GM23248 (cell line): Measurements from ENCODE around the gene R3HCC1L. TPM values are rescaled to one million over a fixed set of nuclear protein-coding genes. Genes with fewer than 3 reads are reported as not detected.

ENCODE experiments used
- DNase-seq: peaks from one replicate; pipeline ENCODE4 v3.0.0-alpha.2; 2015
- H2AFZ ChIP-seq: fragments of 200-600 bp; sonication (generic); 2 replicates; pipeline ENCODE4 v1.6.1; 2016; ENCODE audit warnings: antibody characterized with exemption
- H3F3A ChIP-seq: fragments of 200-600 bp; sonication (generic); 2 replicates; pipeline ENCODE4 v1.6.1; 2016; ENCODE audit warnings: mild to moderate bottlenecking, antibody characterized with exemption, mixed run types; ENCODE audit not compliant: insufficient read depth
- H3K27ac ChIP-seq: fragments of 200-600 bp; sonication (generic); 2 replicates; pipeline ENCODE4 v1.5.1; 2016; ENCODE audit warnings: mild to moderate bottlenecking
- H3K27me3 ChIP-seq: fragments of 200-600 bp; sonication (generic); replicated peaks from 2 replicates; pipeline ENCODE4 v1.6.1; 2016; ENCODE audit warnings: mild to moderate bottlenecking; ENCODE audit not compliant: insufficient read depth
- H3K36me3 ChIP-seq: fragments of 200-600 bp; sonication (generic); 2 replicates; pipeline ENCODE4 v1.6.1; 2016; ENCODE audit warnings: low read depth, mild to moderate bottlenecking
- H3K4me1 ChIP-seq: fragments of 200-600 bp; sonication (generic); 2 replicates; pipeline ENCODE4 v1.6.1; 2016; ENCODE audit warnings: mild to moderate bottlenecking; ENCODE audit not compliant: insufficient read depth
- H3K4me2 ChIP-seq: fragments of 200-600 bp; sonication (generic); one replicate; pipeline ENCODE4 v1.6.1; 2016; ENCODE audit warnings: mild to moderate bottlenecking; ENCODE audit not compliant: unreplicated experiment
- H3K4me3 ChIP-seq: fragments of 200-600 bp; sonication (generic); 2 replicates; pipeline ENCODE4 v1.5.1; 2016; ENCODE audit warnings: mild to moderate bottlenecking
- H3K79me2 ChIP-seq: fragments of 200-600 bp; sonication (generic); 2 replicates; pipeline ENCODE4 v1.6.1; 2016; ENCODE audit warnings: mild to moderate bottlenecking; ENCODE audit not compliant: insufficient read depth
- H3K9ac ChIP-seq: fragments of 200-600 bp; sonication (generic); 2 replicates; pipeline ENCODE4 v1.6.1; 2016; ENCODE audit warnings: mild to moderate bottlenecking
- H3K9me2 ChIP-seq: fragments of 200-600 bp; sonication (generic); 2 replicates; pipeline ENCODE4 v1.6.1; 2016; ENCODE audit warnings: mixed run types, mild to moderate bottlenecking, moderate library complexity; ENCODE audit not compliant: insufficient read depth
- H3K9me3 ChIP-seq: fragments of 200-600 bp; sonication (generic); one replicate; pipeline ENCODE4 v1.6.1; 2017; ENCODE audit warnings: low read depth
- H4K20me1 ChIP-seq: fragments of 200-600 bp; sonication (generic); 2 replicates; pipeline ENCODE4 v1.6.0; 2016; ENCODE audit not compliant: insufficient read depth
- EZH2 ChIP-seq: fragments of 200-600 bp; sonication (generic); IDR thresholded peaks from 2 replicates; pipeline ENCODE4 v1.6.1; 2018; ENCODE audit warnings: antibody characterized with exemption, mild to moderate bottlenecking; ENCODE audit not compliant: insufficient read depth, poor library complexity, severe bottlenecking
- EZH2phosphoT487 ChIP-seq: fragments of 200-600 bp; sonication (generic); IDR thresholded peaks from 2 replicates; pipeline ENCODE4 v1.6.1; 2018; ENCODE audit warnings: antibody characterized with exemption, moderate library complexity, mild to moderate bottlenecking, low read depth; ENCODE audit not compliant: insufficient read depth
- WGBS, 2 experiments: methylation state at CpG; one replicate each; pipeline ENCODE4 v1.1.6; 2015 to 2017; ENCODE audit warnings: low lambda C conversion rate in 2 of 2, low coverage in 1 of 2; ENCODE audit errors: missing lambda C conversion rate in 2 of 2; 5-methylcytosine and 5-hydroxymethylcytosine counted together
- in situ Hi-C: fragments of 300-500 bp; cut with MboI; formaldehyde crosslinking; loops from 2 replicates; pipeline ENCODE4 v1.15.0; 2020
- polyA plus RNA-seq: library from polyadenylated mRNA; unstranded; fragments of >200 nt; fragmentation: Nextera tagmentation; extraction: Ambion mirVana; gene quantifications from 2 replicates; pipeline ENCODE4 v1.2.1, GENCODE V29; 2016
- total RNA-seq: library from RNA; depleted of rRNA; stranded (reverse); fragments of >200 nt; shearing (Covaris generic); gene quantifications from 2 replicates; pipeline ENCODE4 v1.2.3, GENCODE V29; 2014

Gene R3HCC1L
- total and polyA plus RNA-seq, 2 experiments from 2014 or later, result 8.2 to 10.2 TPM

DNA sequence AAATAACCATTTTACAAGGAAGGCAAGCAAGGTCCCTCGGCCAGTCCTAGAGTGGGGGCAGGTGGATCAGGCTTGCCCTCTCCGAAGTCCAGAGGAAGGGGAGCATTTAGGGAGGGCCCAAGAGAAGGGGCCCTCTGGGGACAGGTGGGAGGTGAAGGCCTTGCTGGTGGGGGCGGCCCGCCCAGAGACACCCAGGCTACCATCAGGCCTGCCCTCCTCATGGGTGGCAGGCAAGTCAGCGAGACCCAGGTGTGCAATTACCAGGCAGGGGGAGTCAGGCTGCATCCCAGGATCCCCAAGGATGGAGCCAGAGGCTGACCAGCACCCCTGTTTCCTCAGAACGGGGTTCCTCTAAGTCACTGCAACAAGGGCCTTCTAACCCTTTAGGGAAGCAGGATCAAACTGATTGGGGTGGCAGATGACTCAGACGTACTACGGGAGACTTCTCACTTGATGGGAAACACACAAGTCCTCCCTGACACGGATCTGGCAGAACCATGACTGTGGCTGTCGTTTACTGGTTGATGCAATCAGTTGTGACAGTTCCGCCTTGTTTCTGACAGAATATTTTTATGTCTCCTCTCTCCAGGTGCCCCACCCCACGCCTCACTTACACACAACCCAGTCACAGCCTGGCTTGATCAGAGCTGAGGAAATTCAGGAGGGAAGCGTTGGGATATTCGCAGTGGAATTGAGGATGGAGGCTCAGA, 125.3 kb downstream of the R3HCC1L start:
- DNase-seq, result peak; percentile 67
- H2AFZ ChIP-seq, result no peak overlapping the region

DNA sequence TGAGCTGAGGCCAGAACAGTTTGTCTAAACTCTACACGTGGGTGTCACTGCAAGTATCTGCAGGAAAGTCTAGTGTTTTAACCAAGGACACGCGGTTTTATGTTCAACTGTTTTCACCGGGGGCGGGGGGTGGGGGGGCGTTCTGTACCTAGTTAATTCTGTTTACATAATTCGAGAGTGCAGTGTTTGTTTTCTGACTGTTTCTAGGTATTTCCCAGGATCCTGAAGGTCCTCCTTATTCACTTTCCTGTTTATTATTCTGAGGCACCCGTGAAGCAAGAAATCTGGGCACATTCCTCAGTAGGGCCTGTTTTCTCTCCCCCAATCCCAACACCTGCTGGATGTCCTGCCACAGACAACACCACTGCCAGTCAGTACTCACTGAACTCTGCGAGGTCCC, 125.9 kb downstream of the R3HCC1L start:
- Histone ChIP-seq H4K20me1 (no peaks in the 10 kb centered on the region), H3K36me3 (peaks cover 23% of the 10 kb centered on the region; the same call in 1 of the 2 replicates), H2AFZ (no peak overlapping the region), H3F3A (peaks cover 62% of the 10 kb centered on the region), H3K9me3 (no peaks in the 10 kb centered on the region), H3K4me2 (no peak overlapping the region), H3K27ac (peak overlapping the region; percentile 25; the same call in 1 of the 2 replicates), H3K9ac (no peak overlapping the region), H3K79me2 (no peaks in the 10 kb centered on the region), H3K4me3 (no peak overlapping the region), H3K9me2 (no peaks in the 10 kb centered on the region), H3K27me3 (no peaks in the 10 kb centered on the region), H3K4me1 (peaks cover 6% of the 10 kb centered on the region; the same call in 1 of the 2 replicates)
- in situ Hi-C loops, result no loop called here
- WGBS, 2 experiments, result 26 to 30% methylated on average over 7 to 9 of the region's 9 CpGs
- TF ChIP-seq EZH2, result no peak
- TF ChIP-seq EZH2phosphoT487, result no peak
- no peak for DNase-seq

More for the DNA sequence above, 125.3 kb downstream of the R3HCC1L start:
- WGBS, 2 experiments, result 52% methylated on average over 14 of the region's 14 CpGs
- Histone ChIP-seq H3K9ac (no peak overlapping the region), H3K9me2 (no peaks in the 10 kb centered on the region), H3F3A (peaks cover 64% of the 10 kb centered on the region), H3K4me1 (peaks cover 6% of the 10 kb centered on the region; the same call in 1 of the 2 replicates), H3K9me3 (no peaks in the 10 kb centered on the region), H3K79me2 (no peaks in the 10 kb centered on the region), H3K36me3 (peaks cover 26% of the 10 kb centered on the region; the same call in 1 of the 2 replicates), H3K4me2 (no peak overlapping the region), H3K27me3 (no peaks in the 10 kb centered on the region), H4K20me1 (no peaks in the 10 kb centered on the region), H3K27ac (peak overlapping the region; percentile 25; the same call in 1 of the 2 replicates), H3K4me3 (no peak overlapping the region)
- no peak for TF ChIP-seq EZH2phosphoT487
- TF ChIP-seq EZH2, result no peak
- in situ Hi-C loops, result no loop called here

GRCh38 chr10:98260752-98261151, 126.3 kb downstream of the R3HCC1L start:
- Histone ChIP-seq H3K27me3 (no peaks in the 10 kb centered on the region), H3K4me2 (no peak overlapping the region), H3K4me3 (no peak overlapping the region), H3K9ac (no peak overlapping the region), H3K9me2 (no peaks in the 10 kb centered on the region), H3K79me2 (peaks cover 4% of the 10 kb centered on the region), H3K27ac (peak overlapping the region; percentile 25; the same call in 1 of the 2 replicates), H3K4me1 (peaks cover 10% of the 10 kb centered on the region; the same call in 1 of the 2 replicates), H4K20me1 (no peaks in the 10 kb centered on the region), H2AFZ (no peak overlapping the region), H3F3A (peaks cover 61% of the 10 kb centered on the region), H3K9me3 (no peaks in the 10 kb centered on the region), H3K36me3 (peaks cover 21% of the 10 kb centered on the region; the same call in 1 of the 2 replicates)
- no peak for TF ChIP-seq EZH2
- TF ChIP-seq EZH2phosphoT487, result no peak
- WGBS, 2 experiments, result 86 to 88% methylated on average over 14 of the region's 14 CpGs
- in situ Hi-C loops, result no loop called here
- no peak for DNase-seq

GRCh38 chr10:98261436-98262277, 127.2 kb downstream of the R3HCC1L start:
- no peak for DNase-seq
- peaks cover 12% of the 10 kb centered on the region; the same call in 1 of the 2 replicates for H3K36me3 ChIP-seq
- H3K4me3 ChIP-seq, result no peak overlapping the region
- H3F3A ChIP-seq, result peaks cover 53% of the 10 kb centered on the region
- H3K9me3 ChIP-seq, result no peaks in the 10 kb centered on the region
- in situ Hi-C loops, result no loop called here
- no peaks in the 10 kb centered on the region for H3K27me3 ChIP-seq
- 83 to 86% methylated on average over 14 to 15 of the region's 15 CpGs for WGBS, 2 experiments
- no peaks in the 10 kb centered on the region for H4K20me1 ChIP-seq
- H2AFZ ChIP-seq, result no peak overlapping the region
- H3K27ac ChIP-seq, result no peak overlapping the region
- H3K4me2 ChIP-seq, result no peak overlapping the region
- H3K4me1 ChIP-seq, result peaks cover 13% of the 10 kb centered on the region; the same call in 1 of the 2 replicates
- H3K9ac ChIP-seq, result no peak overlapping the region
- peaks cover 13% of the 10 kb centered on the region for H3K79me2 ChIP-seq
- H3K9me2 ChIP-seq, result no peaks in the 10 kb centered on the region
- no peak for TF ChIP-seq EZH2
- no peak for TF ChIP-seq EZH2phosphoT487
